Body of pancreas (tissue), 4 donors: ENCODE data around the gene CACNA2D3.

ENCODE experiments used
- CTCF ChIP-seq, 7 experiments: fragments of 450-650 bp in 4 of 7; fragments of 200-600 bp in 3 of 7; sonication (generic) in 3 of 7; IDR thresholded peaks; one replicate each; pipeline ENCODE4 v1.5.1; 2016 to 2019; ENCODE audit warnings: antibody characterized with exemption in 7 of 7
- POLR2A ChIP-seq, 3 donors: fragments of 450-650 bp; IDR thresholded peaks; one replicate each; pipeline ENCODE4 v1.6.1; 2016; ENCODE audit warnings: antibody characterized with exemption in 3 of 3, mild to moderate bottlenecking in 2 of 3

- TF ChIP-seq CTCF (IDR thresholded peaks at IDR 0.05) (no peak), POLR2A (IDR thresholded peaks at IDR 0.05) (no peak)
Measured at GRCh38 chr3:54356261-54357045, 234.1 kb downstream of the CACNA2D3 start.
